Stimulated activated naive B cell treated with anti-CD40 and anti-IgM and Interleukin-4, amounts not matched to agents 10 μg/mL and 1 μg/mL and 100 μg/mL, for 72 hours (primary cell): ENCODE data around the gene PIP5K1C.

Experiments
- ATAC-seq, 2 donors: fragments of 150-1000 bp; cut with Tn5 transposase; replicated peaks; 2 replicates each; pipeline ENCODE4 v1.10.0; 2021; ENCODE audit warnings: moderate library complexity in 1 of 2
- DNase-seq: peaks from one replicate; pipeline ENCODE4 v3.0.0; 2021
- H3K27ac Mint-ChIP-seq: one replicate; pipeline ENCODE4 v1.8.0; 2022; ENCODE audit warnings: mild to moderate bottlenecking, mixed read lengths
- H3K27me3 Mint-ChIP-seq, 2 donors: one replicate each; pipeline ENCODE4 v1.8.0; 2022; ENCODE audit warnings: mixed read lengths in 2 of 2
- H3K36me3 Mint-ChIP-seq, 2 donors: one replicate each; pipeline ENCODE4 v1.8.0; 2022; ENCODE audit warnings: mixed read lengths in 2 of 2, mild to moderate bottlenecking in 1 of 2
- H3K4me1 Mint-ChIP-seq, 2 donors: one replicate each; pipeline ENCODE4 v1.8.0; 2022; ENCODE audit warnings: mixed read lengths in 2 of 2, mild to moderate bottlenecking in 1 of 2
- H3K4me3 Mint-ChIP-seq, 2 donors: one replicate each; pipeline ENCODE4 v1.8.0; 2022; ENCODE audit warnings: mild to moderate bottlenecking in 2 of 2, mixed read lengths in 2 of 2, moderate library complexity in 1 of 2
- H3K9me3 Mint-ChIP-seq, 2 donors: one replicate each; pipeline ENCODE4 v1.8.0; 2022; ENCODE audit warnings: mixed read lengths in 2 of 2, mild to moderate bottlenecking in 1 of 2

PIP5K1C gene

DNA sequence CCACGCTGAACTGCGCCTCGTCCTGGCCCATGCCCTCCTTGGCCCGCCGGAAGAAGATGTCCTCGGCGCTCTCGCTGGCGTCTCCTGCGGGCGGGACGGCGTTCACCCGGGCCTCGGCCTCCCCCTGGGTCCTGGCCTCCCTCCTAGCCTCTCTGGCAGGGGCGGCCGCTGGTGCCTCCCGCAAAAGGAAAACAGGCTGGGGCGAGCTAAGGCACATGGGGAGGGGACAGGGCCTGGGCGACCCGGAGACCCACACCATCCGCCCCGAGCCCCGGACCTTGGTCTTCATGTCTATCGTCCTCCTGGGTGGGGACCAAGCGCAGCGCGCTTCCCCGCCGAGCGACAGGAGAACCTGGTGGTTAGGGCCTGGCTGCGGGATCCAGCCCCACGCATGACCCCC lies 87.9 kb downstream of the PIP5K1C start:
- H3K4me3 Mint-ChIP-seq, result no peak overlapping the region
- H3K27ac Mint-ChIP-seq, result no peak overlapping the region
- peaks cover 12 to 29% of the 10 kb centered on the region in 2 donors for H3K4me1 Mint-ChIP-seq
- no peaks in the 10 kb centered on the region for H3K27me3 Mint-ChIP-seq
- DNase-seq (no peak), ATAC-seq (no peak)
- peaks cover 27 to 54% of the 10 kb centered on the region in 2 donors for H3K36me3 Mint-ChIP-seq
- peaks cover 0 to 2% of the 10 kb centered on the region in 2 donors for H3K9me3 Mint-ChIP-seq

DNA sequence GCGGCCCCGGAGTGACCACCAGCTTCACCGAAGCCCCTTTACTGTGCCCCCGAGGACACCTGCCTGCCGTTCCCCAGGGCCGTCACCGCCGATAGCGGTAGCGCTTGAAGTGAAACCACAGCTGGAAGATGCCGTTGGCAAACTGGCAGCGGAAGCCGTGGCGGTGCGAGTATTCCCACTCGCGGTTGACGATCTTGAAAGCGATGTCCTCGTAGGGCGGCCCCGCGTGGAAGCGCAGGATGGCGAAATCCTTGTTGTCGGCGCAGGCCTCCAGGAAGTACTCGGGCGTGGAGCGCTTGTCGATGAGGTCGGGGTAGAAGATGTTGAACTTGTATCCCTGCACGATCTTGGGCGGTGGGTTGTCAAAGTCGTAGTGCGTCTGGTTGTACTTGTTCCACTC lies 88.4 kb downstream of the PIP5K1C start:
- no peak for ATAC-seq
- H3K9me3 Mint-ChIP-seq, result peaks cover 0 to 2% of the 10 kb centered on the region in 2 donors
- H3K27ac Mint-ChIP-seq, result peak overlapping the region; percentile 65
- no peak overlapping the region for H3K4me3 Mint-ChIP-seq
- DNase-seq, result no peak
- no peaks in the 10 kb centered on the region for H3K27me3 Mint-ChIP-seq
- H3K4me1 Mint-ChIP-seq, result peaks cover 14 to 29% of the 10 kb centered on the region in 2 donors
- peaks cover 23 to 49% of the 10 kb centered on the region in 2 donors for H3K36me3 Mint-ChIP-seq

DNA sequence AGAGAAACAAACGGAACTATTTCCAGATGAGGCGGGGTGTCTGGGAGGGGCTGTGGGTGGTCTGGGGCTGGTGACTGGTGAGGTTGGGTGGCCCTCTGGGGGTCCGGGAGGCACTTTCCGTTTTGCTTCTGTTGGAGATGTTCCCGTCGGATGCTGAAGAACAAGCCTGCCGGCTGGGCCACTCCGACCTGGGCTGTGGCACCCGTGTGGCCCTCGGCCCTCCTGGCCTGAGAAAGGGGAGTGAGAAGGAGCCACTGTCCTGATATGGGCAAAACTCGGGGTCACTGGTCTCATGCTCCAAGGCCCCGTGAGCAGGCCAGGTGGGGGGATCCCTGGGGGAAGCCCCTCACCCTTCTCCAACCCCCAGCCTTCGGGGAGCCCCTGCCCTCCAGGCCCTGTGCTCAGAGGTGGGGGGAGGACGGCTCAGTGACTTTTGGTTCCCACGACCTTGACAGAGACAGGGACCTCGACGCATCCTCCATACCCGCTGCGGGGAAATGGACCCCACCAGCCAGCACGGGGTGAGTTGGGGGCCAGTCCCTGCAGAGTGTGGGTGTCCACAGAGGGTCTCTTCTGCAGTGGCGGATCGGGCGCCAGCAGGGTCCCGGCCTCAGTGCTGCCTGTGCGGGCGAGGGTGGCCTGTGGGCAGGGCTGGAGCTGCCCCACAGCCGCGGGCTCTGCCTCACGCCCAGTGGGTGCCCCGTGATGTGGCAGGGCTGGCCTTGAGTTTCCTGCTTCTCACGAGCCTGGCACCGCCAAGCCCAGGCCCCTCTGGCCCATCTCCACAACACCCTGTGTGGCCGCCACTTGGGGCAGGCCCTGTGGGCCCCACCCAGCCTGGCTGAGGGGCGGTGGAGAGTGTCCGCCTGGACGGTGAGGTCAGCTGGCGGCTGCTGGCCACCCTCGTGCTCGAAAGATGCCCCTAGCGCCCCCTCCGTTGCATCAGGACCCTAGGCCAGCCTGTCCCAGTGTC lies 89.2 kb downstream of the PIP5K1C start:
- H3K36me3 Mint-ChIP-seq, result peaks cover 22 to 44% of the 10 kb centered on the region in 2 donors

DNA sequence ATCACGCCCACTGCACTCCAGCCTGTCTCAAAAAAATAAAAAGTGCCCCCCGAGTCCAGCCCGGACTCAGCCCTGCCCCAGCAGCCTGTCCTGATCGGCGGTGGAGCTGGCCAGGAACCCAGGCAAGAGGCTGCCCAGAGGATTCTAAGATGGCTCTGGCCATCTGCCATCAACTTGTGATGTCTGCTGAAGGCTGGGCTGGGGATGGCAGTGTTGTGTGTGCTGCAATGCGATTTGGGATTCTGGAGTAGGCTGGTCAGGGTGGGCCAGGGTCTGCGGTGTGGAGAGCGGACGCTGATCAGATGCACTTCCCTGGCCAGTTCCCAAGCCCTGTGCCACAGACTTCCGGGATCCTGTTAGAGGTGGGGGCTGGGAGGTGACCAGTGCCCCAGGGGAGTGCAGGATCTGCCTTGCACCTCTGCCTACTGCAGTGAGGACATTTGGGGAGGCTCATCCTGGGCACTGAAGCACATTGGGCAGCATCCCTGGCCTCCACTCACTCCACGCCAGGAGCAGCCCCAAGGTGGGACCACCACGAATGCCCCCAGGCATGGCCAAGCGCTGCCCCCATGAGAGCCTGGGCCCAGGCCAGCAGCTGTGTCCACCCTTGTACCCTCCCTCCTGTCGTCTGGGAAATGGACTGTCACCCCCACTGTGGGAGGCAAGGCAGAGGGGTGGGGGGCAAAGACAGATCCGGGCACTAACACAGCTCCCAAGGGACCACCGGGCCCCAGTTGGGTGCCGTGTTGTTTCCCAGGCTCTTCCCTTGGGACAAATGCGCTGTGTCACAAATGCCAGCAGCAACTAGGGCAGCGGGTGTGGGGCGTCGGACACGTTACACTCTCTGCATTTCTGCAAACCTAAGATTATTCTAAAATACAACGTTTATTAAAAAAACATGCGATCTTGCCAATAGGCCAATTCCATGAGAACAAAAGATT lies 90.2 kb downstream of the PIP5K1C start:
- Mint-ChIP-seq H3K36me3 (peaks cover 18 to 36% of the 10 kb centered on the region in 2 donors), H3K9me3 (peaks cover 0 to 2% of the 10 kb centered on the region in 2 donors), H3K27ac (no peak overlapping the region), H3K4me1 (peaks cover 14 to 28% of the 10 kb centered on the region in 2 donors), H3K27me3 (no peaks in the 10 kb centered on the region), H3K4me3 (no peak overlapping the region)
- DNase-seq (no peak), ATAC-seq (no peak)

More for the DNA sequence above, 89.2 kb downstream of the PIP5K1C start:
- Mint-ChIP-seq H3K4me3 (no peak overlapping the region), H3K27ac (no peak overlapping the region), H3K4me1 (peaks cover 14 to 28% of the 10 kb centered on the region in 2 donors), H3K9me3 (peaks cover 0 to 2% of the 10 kb centered on the region in 2 donors), H3K27me3 (no peaks in the 10 kb centered on the region)
- no peak for DNase-seq
- no peak for ATAC-seq

DNA sequence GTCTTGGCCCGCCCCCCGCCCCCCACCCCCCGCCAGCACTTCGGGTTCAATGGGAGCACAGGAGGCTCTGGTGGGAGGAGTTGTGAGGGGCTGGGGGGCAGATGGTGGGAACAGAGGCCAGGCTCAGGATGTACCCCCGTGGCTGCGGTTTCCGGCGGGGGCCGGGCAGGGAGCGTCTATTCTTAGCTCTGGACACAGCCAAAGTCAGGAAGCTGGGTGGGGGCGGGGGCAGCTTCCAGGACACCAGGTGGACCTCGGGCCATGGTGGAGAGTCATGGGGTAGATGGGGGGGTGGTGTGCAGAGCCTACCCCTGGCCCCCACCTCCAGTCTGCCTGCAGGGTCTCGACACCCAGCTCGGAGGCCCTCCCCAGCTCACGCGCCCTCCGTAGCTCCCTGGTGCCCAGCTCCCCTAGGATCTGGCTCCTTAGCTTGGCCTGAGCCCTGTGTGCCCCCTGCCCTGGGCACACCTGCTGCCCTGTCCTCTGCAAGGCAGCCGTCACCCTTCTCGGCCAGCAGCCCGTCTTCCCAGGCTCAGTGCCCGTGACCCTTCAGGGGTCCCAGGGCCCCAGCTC lies 91.4 kb downstream of the PIP5K1C start:
- no peaks in the 10 kb centered on the region for H3K27me3 Mint-ChIP-seq
- peaks cover 18 to 30% of the 10 kb centered on the region in 2 donors for H3K36me3 Mint-ChIP-seq
- ATAC-seq (no peak), DNase-seq (no peak)
- no peak overlapping the region for H3K27ac Mint-ChIP-seq
- H3K4me3 Mint-ChIP-seq, result no peak overlapping the region
- peaks cover 0 to 2% of the 10 kb centered on the region in 2 donors for H3K9me3 Mint-ChIP-seq
- peaks cover 14 to 28% of the 10 kb centered on the region in 2 donors for H3K4me1 Mint-ChIP-seq

DNA sequence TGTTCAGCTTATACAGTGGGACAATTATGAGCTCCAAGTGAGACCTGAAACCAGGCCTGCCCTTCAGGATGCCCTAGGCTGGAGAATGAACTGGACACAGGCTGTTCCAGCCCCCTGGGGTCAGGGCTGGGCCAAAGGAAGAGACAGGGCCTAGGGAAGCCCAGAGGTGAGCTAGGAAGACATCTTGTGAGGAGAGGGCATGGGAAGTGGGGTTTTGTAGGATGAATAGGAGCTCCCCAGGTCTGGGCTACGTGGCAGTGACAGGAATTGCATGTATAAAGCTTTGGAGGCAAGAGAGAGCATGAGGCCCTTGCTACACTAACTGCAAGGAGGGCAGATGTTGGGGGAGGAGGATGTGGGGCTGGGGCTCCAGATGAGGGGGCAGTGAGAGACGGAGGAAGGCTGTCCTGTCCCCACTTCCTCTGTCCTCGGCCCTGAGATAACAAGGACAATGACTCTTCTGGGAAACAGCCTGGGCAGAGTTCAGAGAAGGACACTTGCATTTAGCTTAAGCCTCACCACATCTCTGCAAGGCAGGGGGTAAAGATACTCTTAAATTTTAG lies 92.1 kb downstream of the PIP5K1C start:
- no peaks in the 10 kb centered on the region for H3K27me3 Mint-ChIP-seq

DNA sequence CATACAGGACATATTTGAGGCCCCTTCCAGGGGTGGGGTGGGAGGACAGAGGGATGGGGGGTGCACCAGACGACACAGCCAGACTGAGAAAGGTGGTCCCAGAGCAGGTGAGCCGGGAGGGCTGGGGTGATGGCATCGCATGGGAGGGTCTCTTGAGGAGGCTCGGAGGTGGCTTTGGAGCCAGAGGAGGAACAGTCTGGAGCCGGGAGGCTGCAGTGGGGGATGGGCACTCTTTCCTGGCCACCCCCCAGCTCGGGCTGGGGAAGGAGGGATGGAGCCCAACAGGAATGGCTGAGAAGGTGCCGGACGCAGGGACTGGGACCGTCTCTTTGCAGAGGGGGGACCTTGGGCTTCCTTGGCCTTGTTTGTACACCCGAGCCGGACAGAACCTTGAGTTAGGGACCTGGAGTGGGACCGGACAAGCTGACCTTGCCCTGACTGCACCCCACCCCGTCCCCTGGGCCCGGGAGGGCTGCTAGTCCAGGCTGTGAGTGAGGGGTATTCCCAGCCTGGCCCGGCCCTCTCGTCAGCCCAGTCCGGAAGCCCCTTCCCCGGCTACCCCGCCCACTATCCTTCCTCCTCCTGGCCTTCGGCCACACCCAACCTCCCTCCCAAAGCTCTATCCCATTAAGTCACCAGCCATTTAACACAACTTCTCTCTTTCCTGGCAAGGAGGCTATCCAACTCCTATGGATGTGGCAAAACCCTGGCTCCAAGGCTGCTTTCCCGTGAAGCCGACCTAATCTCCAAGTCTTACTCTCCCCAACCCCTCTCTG lies 92.8 kb downstream of the PIP5K1C start:
- Mint-ChIP-seq H3K9me3 (peaks cover 0 to 2% of the 10 kb centered on the region in 2 donors), H3K27me3 (no peaks in the 10 kb centered on the region), H3K4me1 (peaks cover 16 to 28% of the 10 kb centered on the region in 2 donors), H3K4me3 (peak overlapping the region in 1 of 2 donors; percentile 62), H3K36me3 (peaks cover 16 to 23% of the 10 kb centered on the region in 2 donors), H3K27ac (no peak overlapping the region)
- DNase-seq (no peak), ATAC-seq (no peak)

More for the DNA sequence above, 92.1 kb downstream of the PIP5K1C start:
- H3K4me3 Mint-ChIP-seq, result peak overlapping the region in 1 of 2 donors; percentile 54
- peaks cover 18 to 25% of the 10 kb centered on the region in 2 donors for H3K36me3 Mint-ChIP-seq
- no peak for ATAC-seq
- no peak overlapping the region for H3K27ac Mint-ChIP-seq
- peaks cover 0 to 2% of the 10 kb centered on the region in 2 donors for H3K9me3 Mint-ChIP-seq
- H3K4me1 Mint-ChIP-seq, result peaks cover 16 to 28% of the 10 kb centered on the region in 2 donors
- DNase-seq, result no peak

DNA sequence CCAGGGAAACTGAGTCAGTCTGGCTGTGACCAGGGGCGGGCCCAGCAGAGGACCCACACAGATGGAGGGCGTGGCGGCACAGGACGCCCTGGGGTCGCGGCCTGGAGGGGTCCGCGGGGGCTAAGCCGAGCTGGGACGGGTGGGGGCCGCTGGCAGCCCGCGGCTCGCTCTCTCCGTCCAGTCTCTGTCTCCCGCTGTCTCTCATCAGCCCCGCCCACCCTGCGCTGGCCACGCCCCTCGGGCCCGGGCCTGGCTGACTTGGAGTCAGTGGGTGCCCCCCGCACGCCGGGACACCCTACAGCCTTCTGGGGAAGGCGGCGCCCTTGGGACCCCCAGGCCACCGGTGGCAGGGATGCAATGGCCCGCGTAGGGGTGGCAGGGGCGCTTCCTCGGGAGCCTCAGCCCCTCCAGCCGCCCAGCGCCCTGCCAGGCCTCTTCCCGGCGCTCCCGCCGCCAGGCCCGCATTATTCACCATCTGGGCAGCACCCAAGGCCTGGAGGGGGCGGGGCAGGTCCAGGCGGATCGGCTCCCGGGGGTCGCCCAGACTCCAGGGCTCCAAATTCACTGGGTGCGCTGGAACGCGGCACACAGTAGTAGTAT lies 93.5 kb downstream of the PIP5K1C start, which contains the start of gene TBXA2R:
Gene TBXA2R (minus strand): TSS at position 186 of the 600 bp plus-strand sequence. CDS start 6,241 bp downstream, outside the sequence.
- H3K27ac Mint-ChIP-seq, result no peak within 1 kb of the TSS
- H3K27me3 Mint-ChIP-seq, result no peaks in the 10 kb centered on the region
- peak within 1 kb of the TSS in 1 of 2 donors; percentile 62 for H3K4me3 Mint-ChIP-seq
- peaks cover 16 to 28% of the 10 kb centered on the region in 2 donors for H3K4me1 Mint-ChIP-seq
- H3K36me3 Mint-ChIP-seq, result peaks cover 10 to 17% of the 10 kb centered on the region in 2 donors
- DNase-seq, result peak; percentile 44
- peak; percentile 59 to 64 for ATAC-seq
- peaks cover 0 to 2% of the 10 kb centered on the region in 2 donors for H3K9me3 Mint-ChIP-seq

DNA sequence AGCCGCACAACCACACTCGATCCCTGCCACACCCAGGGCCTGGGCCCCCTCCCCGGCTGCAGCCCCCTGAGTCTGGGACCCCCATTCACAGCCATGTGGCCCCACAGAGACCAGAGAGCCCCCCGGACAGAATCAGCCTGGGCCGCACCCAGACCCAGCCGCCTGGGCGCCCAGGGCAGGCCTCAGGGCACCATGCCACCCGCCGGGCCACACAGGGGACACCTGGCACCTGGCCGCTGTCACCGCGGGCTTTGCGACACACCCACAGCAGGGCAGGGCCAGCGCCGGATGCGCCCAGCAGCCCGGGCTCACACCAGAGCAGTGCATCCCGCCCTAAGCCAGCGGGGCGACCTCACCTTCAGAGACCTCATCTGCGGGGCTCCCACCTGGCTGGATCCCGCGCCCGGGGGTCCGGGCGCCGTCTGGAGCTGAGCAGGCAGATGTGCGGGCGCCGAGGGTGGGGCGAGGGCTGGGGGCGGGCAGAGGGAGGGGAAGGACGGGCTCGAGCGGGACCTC lies 94.0 kb downstream of the PIP5K1C start:
- peaks cover 0 to 2% of the 10 kb centered on the region in 2 donors for H3K9me3 Mint-ChIP-seq
- H3K27me3 Mint-ChIP-seq, result no peaks in the 10 kb centered on the region
- peaks cover 16 to 28% of the 10 kb centered on the region in 2 donors for H3K4me1 Mint-ChIP-seq
- peaks cover 8 to 16% of the 10 kb centered on the region in 2 donors for H3K36me3 Mint-ChIP-seq
- no peak overlapping the region for H3K27ac Mint-ChIP-seq
- DNase-seq (no peak), ATAC-seq (peak; percentile 45 to 48)
- H3K4me3 Mint-ChIP-seq, result no peak overlapping the region

DNA sequence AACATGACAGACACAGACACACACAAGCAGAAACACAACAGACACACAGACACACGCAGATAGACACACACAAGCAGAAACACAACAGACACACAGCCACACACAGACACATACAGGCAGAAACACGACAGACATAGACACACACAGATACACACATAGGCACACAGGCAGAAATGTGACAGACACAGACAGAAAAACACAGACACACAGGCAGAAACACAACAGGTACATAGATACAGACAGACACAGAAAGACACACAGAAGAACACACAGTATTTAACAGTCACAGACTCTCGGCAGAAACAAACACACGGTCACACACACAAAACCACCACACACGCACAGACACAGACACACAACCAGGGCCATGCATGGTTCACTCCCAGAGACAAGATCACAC lies 94.5 kb downstream of the PIP5K1C start:
- ATAC-seq (no peak), DNase-seq (no peak)
- peaks cover 16 to 26% of the 10 kb centered on the region in 2 donors for H3K4me1 Mint-ChIP-seq
- peaks cover 8 to 15% of the 10 kb centered on the region in 2 donors for H3K36me3 Mint-ChIP-seq
- H3K27ac Mint-ChIP-seq, result no peak overlapping the region
- no peak overlapping the region for H3K4me3 Mint-ChIP-seq
- no peaks in the 10 kb centered on the region for H3K27me3 Mint-ChIP-seq
- peaks cover 0 to 2% of the 10 kb centered on the region in 2 donors for H3K9me3 Mint-ChIP-seq

DNA sequence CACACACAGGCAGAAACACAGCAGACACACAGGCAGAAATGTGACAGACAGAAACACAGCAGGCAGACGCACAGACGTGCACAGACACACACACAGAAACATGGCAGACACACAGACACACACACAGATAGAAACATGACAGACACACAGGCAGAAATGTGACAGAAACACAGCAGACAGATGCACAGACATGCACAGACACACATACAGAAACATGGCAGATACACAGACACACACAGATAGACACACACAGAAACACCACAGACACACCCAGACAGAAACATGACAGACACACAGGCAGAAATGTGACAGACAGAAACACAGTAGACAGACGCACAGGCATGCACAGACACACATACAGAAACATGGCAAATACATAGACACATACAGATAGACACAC lies 94.9 kb downstream of the PIP5K1C start:
- H3K27ac Mint-ChIP-seq, result no peak overlapping the region
- peaks cover 0 to 2% of the 10 kb centered on the region in 2 donors for H3K9me3 Mint-ChIP-seq
- peaks cover 8 to 11% of the 10 kb centered on the region in 2 donors for H3K36me3 Mint-ChIP-seq
- no peaks in the 10 kb centered on the region for H3K27me3 Mint-ChIP-seq
- H3K4me3 Mint-ChIP-seq, result no peak overlapping the region
- ATAC-seq (no peak), DNase-seq (no peak)
- H3K4me1 Mint-ChIP-seq, result peaks cover 16 to 22% of the 10 kb centered on the region in 2 donors

DNA sequence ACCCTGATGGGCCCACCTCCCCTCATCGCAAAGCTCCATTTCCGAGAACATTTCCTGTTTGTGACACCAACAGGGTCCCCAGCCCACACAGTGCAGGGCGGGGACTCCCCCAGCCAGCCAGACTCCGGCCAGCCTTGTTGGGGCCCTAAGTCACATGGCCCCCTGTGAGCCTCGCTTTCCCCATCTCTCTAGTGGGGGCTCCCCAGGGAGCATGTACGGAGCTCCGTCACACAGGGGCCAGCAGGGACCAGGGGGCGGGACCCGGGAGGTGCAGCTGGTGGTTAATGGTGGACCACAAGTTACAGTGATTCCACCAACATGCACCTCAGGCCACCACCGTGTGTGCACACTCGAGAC lies 95.3 kb downstream of the PIP5K1C start:
- peaks cover 13 to 18% of the 10 kb centered on the region in 2 donors for H3K4me1 Mint-ChIP-seq
- peaks cover 7 to 10% of the 10 kb centered on the region in 2 donors for H3K36me3 Mint-ChIP-seq
- no peaks in the 10 kb centered on the region for H3K27me3 Mint-ChIP-seq
- peak; percentile 64 to 74 for ATAC-seq
- peaks cover 0 to 2% of the 10 kb centered on the region in 2 donors for H3K9me3 Mint-ChIP-seq
- no peak overlapping the region for H3K27ac Mint-ChIP-seq
- no peak overlapping the region for H3K4me3 Mint-ChIP-seq
- DNase-seq, result peak; percentile 43
